Spleen (tissue), 11 donors: ENCODE data around the gene CSK. TPM values are rescaled to one million over a fixed set of nuclear protein-coding genes. Genes with fewer than 3 reads are reported as not detected.

ENCODE experiments used
- DNase-seq: peaks from one replicate; pipeline ENCODE4 v3.0.0-alpha.2; 2020
- H3K27ac ChIP-seq, 8 donors: fragments of 200-600 bp; sonication (generic) in 7 of 8; 1 replicate in 4 of 8; 2 replicates in 4 of 8; pipeline versions ENCODE4 v1.5.0 to v1.8.0; 2016 to 2021; ENCODE audit warnings: inconsistent platforms in 4 of 8, mild to moderate bottlenecking in 4 of 8, moderate library complexity in 1 of 8
- H3K27me3 ChIP-seq, 7 donors: fragments of 200-600 bp; sonication (generic) in 6 of 7; replicated peaks in 1 of 7; 1 replicate in 4 of 7; 2 replicates in 3 of 7; pipeline versions ENCODE4 v1.5.0 to v1.8.0; 2016 to 2021; ENCODE audit warnings: inconsistent platforms in 3 of 7, mild to moderate bottlenecking in 1 of 7
- H3K36me3 ChIP-seq, 6 donors: fragments of 200-600 bp; sonication (generic) in 5 of 6; 1 replicate in 4 of 6; 2 replicates in 2 of 6; pipeline versions ENCODE4 v1.5.0 to v1.8.0; 2016 to 2021; ENCODE audit warnings: inconsistent platforms in 2 of 6
- H3K4me1 ChIP-seq, 6 donors: fragments of 200-600 bp; sonication (generic) in 5 of 6; 1 replicate in 3 of 6; 2 replicates in 3 of 6; pipeline versions ENCODE4 v1.5.0 to v1.8.0; 2016 to 2021; ENCODE audit warnings: inconsistent platforms in 3 of 6
- H3K4me3 ChIP-seq, 8 donors: fragments of 200-600 bp; sonication (generic) in 7 of 8; 1 replicate in 4 of 8; 2 replicates in 4 of 8; pipeline versions ENCODE4 v1.5.0 to v1.8.0; 2016 to 2021; ENCODE audit warnings: inconsistent platforms in 4 of 8, mild to moderate bottlenecking in 4 of 8, moderate library complexity in 2 of 8
- H3K9me3 ChIP-seq, 8 donors: fragments of 200-600 bp; sonication (generic) in 7 of 8; 1 replicate in 4 of 8; 2 replicates in 4 of 8; pipeline versions ENCODE4 v1.5.0 to v1.8.0; 2016 to 2021; ENCODE audit warnings: inconsistent platforms in 4 of 8
- CTCF ChIP-seq, 11 experiments: fragments of 200-600 bp in 7 of 11; fragments of 450-650 bp in 4 of 11; sonication (generic) in 4 of 11; IDR thresholded peaks in 8 of 11; conservative IDR thresholded peaks in 3 of 11; 1 replicate in 7 of 11; 2 replicates in 4 of 11; pipeline versions ENCODE4 v1.4.0 to v1.8.0; 2016 to 2021; ENCODE audit warnings: antibody characterized with exemption in 11 of 11, inconsistent platforms in 4 of 11, mild to moderate bottlenecking in 1 of 11
- POLR2A ChIP-seq, 3 donors: fragments of 450-650 bp; IDR thresholded peaks; one replicate each; pipeline ENCODE4 v1.5.1; 2017; ENCODE audit warnings: antibody characterized with exemption in 3 of 3, mild to moderate bottlenecking in 1 of 3
- POLR2AphosphoS5 ChIP-seq, 3 donors: sonication (generic); formaldehyde crosslinking; IDR thresholded peaks; one replicate each; pipeline ENCODE4 v1.5.1; 2017; ENCODE audit warnings: antibody characterized with exemption in 3 of 3
- WGBS, 5 donors: extraction: QIAGEN DNeasy Blood & Tissue Kit in 3 of 5; methylation state at CpG; one replicate each; pipeline versions ENCODE4 v1.1.5 to v1.1.7; 2013 to 2018; 5-methylcytosine and 5-hydroxymethylcytosine counted together
- intact Hi-C: fragments of 100-400 bp; cut with DNase I; formaldehyde crosslinking; loops from one replicate; pipeline ENCODE4 v1.15.0; 2023; ENCODE audit warnings: low total_unique reads
- polyA plus RNA-seq, 3 donors: library from polyadenylated mRNA; stranded (reverse); fragments of 200-250 nt; gene quantifications; one replicate each; pipeline ENCODE4 v1.2.1, GENCODE V29; 2013
- total RNA-seq, 7 donors: library from RNA; depleted of rRNA in 3 of 7; stranded (reverse); fragments of >200 nt in 3 of 7; fragmentation: NEBNext Ultra II Directional in 4 of 7; extraction: Animal tissue kit (Norgen Biotek cat#: 25700) in 4 of 7; gene quantifications; one replicate each; pipeline versions ENCODE4 v1.1.0 to v1.2.1, GENCODE V29; 2016 to 2021
- donor health status: healthy with polysubstance abuse.
- donor health status: DM: no; HTN: no; CAD: no; lungs with moderate emphysema.
- donor health status: DM: no; HTN: no; CAD: no.
- donor health status: Bipolar disorder and iron deficiency.
- donor health status: healthy.
- donor health status: DM: no; HTN: no; CAD: no.
- donor health status: DM: yes; HTN: yes; CAD: no.

The CSK gene
- total and polyA plus RNA-seq, 10 donors = 121 to 281 (median 192) TPM

GRCh38 chr15:74841891-74842373, 60.1 kb downstream of the CSK start:
- 81 to 92% (median 89%) methylated on average over 14 of the region's 14 CpGs for WGBS, 5 donors
- Histone ChIP-seq H3K4me3 (peak overlapping the region in 7 of 8 donors; percentile 71 to 95 (median 89)), H3K36me3 (peaks cover 0 to 81% (median 26%) of the 10 kb centered on the region in 6 donors), H3K27me3 (no peaks in the 10 kb centered on the region), H3K9me3 (no peaks in the 10 kb centered on the region), H3K27ac (peak overlapping the region in 4 of 8 donors; percentile 58 to 92 (median 88)), H3K4me1 (peaks cover 16 to 57% (median 47%) of the 10 kb centered on the region in 6 donors)
- intact Hi-C loops = loop anchor here (5.0 kb wide), 2 partner anchors 60 kb away; partner anchors contain the start of gene CSK
- no peak for DNase-seq
- TF ChIP-seq POLR2AphosphoS5 (IDR thresholded peaks at IDR 0.05) (no peak), POLR2A (IDR thresholded peaks at IDR 0.05) (no peak), CTCF (IDR thresholded peaks at IDR 0.05 in 8 of 11, conservative IDR thresholded peaks at IDR 0.05 in 3 of 11) (no peak)

- Histone ChIP-seq H3K27ac (peak within 1 kb of the TSS; percentile 76 to 92 (median 88)), H3K4me3 (peak within 1 kb of the TSS; percentile 71 to 95 (median 89)), H3K36me3 (peaks cover 2 to 81% (median 33%) of the 10 kb centered on the region in 6 donors), H3K9me3 (no peaks in the 10 kb centered on the region), H3K27me3 (no peaks in the 10 kb centered on the region), H3K4me1 (peaks cover 16 to 61% (median 47%) of the 10 kb centered on the region in 6 donors)
- TF ChIP-seq POLR2A (IDR thresholded peaks at IDR 0.05) = peak in 1 of 3 donors; percentile 44
- TF ChIP-seq CTCF (IDR thresholded peaks at IDR 0.05 in 8 of 11, conservative IDR thresholded peaks at IDR 0.05 in 3 of 11) = peak; percentile 54 to 94 (median 81)
- peak; percentile 86 to 93 (median 87) for TF ChIP-seq POLR2AphosphoS5 (IDR thresholded peaks at IDR 0.05)
- intact Hi-C loops = loop anchor here (5.0 kb wide), 2 partner anchors 59 to 61 kb away; partner anchors contain the start of gene CSK
- peak; percentile 99 for DNase-seq
- WGBS, 5 donors = 0 to 4% (median 1%) methylated on average over 14 to 84 of the region's 84 CpGs
Observed at GRCh38 chr15:74842581-74843444, 60.9 kb downstream of the CSK start, which contains the start of gene ULK3. ULK3 (minus strand) TSS chr15:74843156; CDS start chr15:74843105, 51 bp downstream.

GRCh38 chr15:74843445-74843828, 61.6 kb downstream of the CSK start:
- no peak for TF ChIP-seq POLR2A (IDR thresholded peaks at IDR 0.05)
- TF ChIP-seq POLR2AphosphoS5 (IDR thresholded peaks at IDR 0.05) = no peak
- TF ChIP-seq CTCF (IDR thresholded peaks at IDR 0.05 in 8 of 11, conservative IDR thresholded peaks at IDR 0.05 in 3 of 11) = peak in 6 of 11 experiments; percentile 4 to 41 (median 32)
- intact Hi-C loops = loop anchor here (5.0 kb wide), 2 partner anchors 59 to 61 kb away; partner anchors contain the start of gene CSK
- DNase-seq = no peak
- Histone ChIP-seq H3K27ac (peak overlapping the region; percentile 76 to 92 (median 88)), H3K9me3 (no peaks in the 10 kb centered on the region), H3K4me3 (peak overlapping the region; percentile 27 to 95 (median 85)), H3K4me1 (peaks cover 16 to 62% (median 47%) of the 10 kb centered on the region in 6 donors), H3K27me3 (no peaks in the 10 kb centered on the region), H3K36me3 (peaks cover 6 to 81% (median 35%) of the 10 kb centered on the region in 6 donors)
- WGBS, 5 donors = 16 to 32% (median 18%) methylated on average over 10 to 18 of the region's 18 CpGs
